ENCODE data around the gene INIP. TPM values are rescaled to one million over a fixed set of nuclear protein-coding genes. Genes with fewer than 3 reads are reported as not detected.

The INIP gene
- total RNA-seq, 4 donors from 2014 or later = 15.0 to 24.0 (median 21.3) TPM

DNA sequence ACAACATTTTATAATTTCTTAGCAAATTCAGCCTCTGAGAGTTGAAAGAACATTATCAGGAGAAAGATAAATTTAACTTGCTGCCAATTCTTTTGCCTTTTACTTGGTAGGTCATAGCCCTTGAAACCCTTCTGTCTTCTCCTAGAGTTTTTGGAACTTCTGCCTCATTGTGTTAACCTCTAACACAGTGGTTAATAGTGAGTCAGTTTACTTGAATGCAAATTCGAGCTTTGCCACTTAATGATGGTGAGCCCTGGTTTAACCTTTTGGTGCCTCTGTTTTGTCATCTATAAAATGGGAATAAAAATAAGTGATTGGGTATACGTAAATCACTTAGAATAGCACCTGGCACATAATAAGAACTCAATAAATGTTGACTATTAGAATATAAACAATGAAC is 1.8 kb upstream of the INIP start:
- H3K27me3 ChIP-seq = no peaks in the 10 kb centered on the region
- H3K4me3 ChIP-seq = no peak overlapping the region
- no peak for TF ChIP-seq CTCF (IDR thresholded peaks at IDR 0.05)
- TF ChIP-seq POLR2A (IDR thresholded peaks at IDR 0.05) = no peak
- peaks cover 0 to 15% (median 3%) of the 10 kb centered on the region in 4 donors for H3K4me1 ChIP-seq
- no peaks in the 10 kb centered on the region for H3K36me3 ChIP-seq
- no peak overlapping the region for H3K27ac ChIP-seq
- no peaks in the 10 kb centered on the region for H3K9me3 ChIP-seq
- DNase-seq = no peak

- no peak overlapping the region for H3K4me3 ChIP-seq
Observed at GRCh38 chr9:112719241-112719691, 1.3 kb upstream of the INIP start.

GRCh38 chr9:112712678-112713077 is 5.2 kb downstream of the INIP start:
- Histone ChIP-seq H3K4me1 (peaks cover 0 to 15% (median 3%) of the 10 kb centered on the region in 4 donors), H3K36me3 (peaks cover 0 to 5% (median 0%) of the 10 kb centered on the region in 3 donors), H3K9me3 (no peaks in the 10 kb centered on the region), H3K4me3 (no peak overlapping the region), H3K27ac (no peak overlapping the region), H3K27me3 (no peaks in the 10 kb centered on the region)
- DNase-seq = no peak
- TF ChIP-seq CTCF (IDR thresholded peaks at IDR 0.05) = no peak
- TF ChIP-seq POLR2A (IDR thresholded peaks at IDR 0.05) = no peak

More at GRCh38 chr9:112719241-112719691, 1.3 kb upstream of the INIP start:
- H3K9me3 ChIP-seq = no peaks in the 10 kb centered on the region
- H3K36me3 ChIP-seq = no peaks in the 10 kb centered on the region
- TF ChIP-seq POLR2A (IDR thresholded peaks at IDR 0.05) = no peak
- peak overlapping the region in 1 of 4 donors; percentile 85 for H3K27ac ChIP-seq
- DNase-seq = no peak
- peaks cover 0 to 15% (median 3%) of the 10 kb centered on the region in 4 donors for H3K4me1 ChIP-seq
- no peaks in the 10 kb centered on the region for H3K27me3 ChIP-seq

DNA sequence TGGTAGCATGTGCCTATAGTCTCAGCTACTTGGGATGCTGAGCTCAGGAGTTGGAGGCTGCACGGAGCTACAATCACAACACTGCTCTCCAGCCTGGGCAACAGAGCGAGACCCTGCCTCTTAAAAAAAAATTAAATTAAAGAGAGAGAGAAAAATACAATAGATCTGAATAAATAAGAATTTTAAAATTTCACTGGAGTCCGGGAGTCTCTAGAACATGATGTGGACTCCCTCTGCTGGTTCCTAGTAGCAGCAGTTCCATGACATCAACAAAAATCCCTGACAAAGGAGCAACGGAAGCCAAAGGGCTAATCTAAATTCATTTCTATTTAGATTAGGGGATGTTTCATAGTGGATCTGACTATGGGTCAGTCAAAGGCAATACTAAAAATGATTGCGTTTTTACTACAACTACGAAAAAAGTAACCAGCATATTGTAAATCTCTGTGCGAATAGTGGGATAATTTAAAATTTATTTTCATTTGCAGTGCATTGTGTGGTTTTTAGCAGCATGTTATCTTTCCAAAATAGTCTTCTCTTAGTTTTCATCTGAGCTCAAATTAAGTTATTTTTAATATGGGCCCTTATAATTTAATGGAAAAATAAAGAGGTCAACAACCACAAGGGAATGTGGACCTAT is 6.7 kb downstream of the INIP start:
- no peak overlapping the region for H3K4me3 ChIP-seq
- TF ChIP-seq CTCF (IDR thresholded peaks at IDR 0.05) (peak in 4 of 6 experiments; percentile 14 to 41 (median 30)), POLR2A (IDR thresholded peaks at IDR 0.05) (no peak)
- no peak overlapping the region for H3K27ac ChIP-seq
- H3K9me3 ChIP-seq = no peaks in the 10 kb centered on the region
- H3K4me1 ChIP-seq = peaks cover 0 to 2% (median 0%) of the 10 kb centered on the region in 4 donors
- H3K27me3 ChIP-seq = no peaks in the 10 kb centered on the region
- no peak for DNase-seq
- peaks cover 0 to 5% (median 0%) of the 10 kb centered on the region in 3 donors for H3K36me3 ChIP-seq

DNA sequence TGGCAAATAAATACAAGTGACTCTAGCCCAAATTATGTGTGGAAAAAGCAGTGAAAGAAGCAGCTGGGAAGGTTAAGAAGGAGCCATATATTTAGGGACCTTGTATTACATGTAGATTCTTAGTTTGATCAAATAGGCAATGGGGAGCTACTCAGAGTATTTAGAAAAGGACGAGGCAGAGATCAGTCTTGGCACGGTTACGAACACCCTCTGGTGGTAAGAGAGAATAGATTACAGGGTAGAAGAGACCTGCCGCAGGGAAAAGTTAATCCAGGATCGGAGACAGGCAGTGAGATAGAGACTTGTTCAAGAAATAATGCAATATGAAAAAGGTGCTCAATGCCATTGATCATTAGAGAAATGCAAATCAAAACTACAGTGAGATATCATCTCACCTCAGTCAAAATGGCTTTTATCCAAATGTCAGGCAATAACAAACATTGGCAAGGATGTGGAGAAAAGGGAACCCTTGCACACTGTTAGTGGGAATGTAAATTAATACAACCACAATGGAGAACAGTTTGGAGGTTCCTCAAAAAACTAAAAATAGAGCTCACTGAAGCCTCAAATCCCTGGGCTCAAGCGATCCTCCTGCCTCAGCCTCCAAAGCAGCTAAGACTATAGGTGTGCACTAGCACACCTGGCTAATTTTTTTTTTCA is 12.0 kb downstream of the INIP start:
- TF ChIP-seq CTCF (IDR thresholded peaks at IDR 0.05) = peak in 3 of 6 experiments; percentile 50 to 62 (median 61)
- TF ChIP-seq POLR2A (IDR thresholded peaks at IDR 0.05) = no peak
- H3K27ac ChIP-seq = no peak overlapping the region
- H3K4me3 ChIP-seq = no peak overlapping the region
- no peak for DNase-seq
- H3K9me3 ChIP-seq = no peaks in the 10 kb centered on the region
- H3K4me1 ChIP-seq = peaks cover 0 to 4% (median 0%) of the 10 kb centered on the region in 4 donors
- no peaks in the 10 kb centered on the region for H3K27me3 ChIP-seq
- peaks cover 0 to 9% (median 0%) of the 10 kb centered on the region in 3 donors for H3K36me3 ChIP-seq

- peaks cover 0 to 4% (median 0%) of the 10 kb centered on the region in 4 donors for H3K4me1 ChIP-seq
- H3K27ac ChIP-seq = no peak overlapping the region
- H3K4me3 ChIP-seq = no peak overlapping the region
- no peak for DNase-seq
- H3K27me3 ChIP-seq = no peaks in the 10 kb centered on the region
- H3K36me3 ChIP-seq = peaks cover 0 to 10% (median 0%) of the 10 kb centered on the region in 3 donors
- TF ChIP-seq POLR2A (IDR thresholded peaks at IDR 0.05) = no peak
- TF ChIP-seq CTCF (IDR thresholded peaks at IDR 0.05) = no peak
- no peaks in the 10 kb centered on the region for H3K9me3 ChIP-seq
Observed at GRCh38 chr9:112703304-112703703, 14.6 kb downstream of the INIP start.
